Vagina (tissue), 2 donors: ENCODE data around the gene SPEM1.

ENCODE experiments used
- CTCF ChIP-seq, 3 experiments: fragments of 450-650 bp in 2 of 3; fragments of 200-600 bp in 1 of 3; sonication (generic) in 1 of 3; IDR thresholded peaks; one replicate each; pipeline ENCODE4 v1.5.1; 2017 to 2019; ENCODE audit warnings: antibody characterized with exemption in 3 of 3, mild to moderate bottlenecking in 2 of 3, moderate library complexity in 2 of 3
- POLR2A ChIP-seq, 2 donors: fragments of 450-650 bp; IDR thresholded peaks; one replicate each; pipeline ENCODE4 v1.6.1; 2017; ENCODE audit warnings: antibody characterized with exemption in 2 of 2, mild to moderate bottlenecking in 2 of 2, moderate library complexity in 2 of 2
- POLR2AphosphoS5 ChIP-seq, 2 donors: sonication (generic); formaldehyde crosslinking; IDR thresholded peaks; one replicate each; pipeline ENCODE4 v1.9.0; 2017; ENCODE audit warnings: antibody characterized with exemption in 2 of 2, mild to moderate bottlenecking in 2 of 2, low read depth in 1 of 2; ENCODE audit not compliant: insufficient read depth in 1 of 2

GRCh38 chr17:7436556-7437368, 16.6 kb downstream of the SPEM1 start:
- TF ChIP-seq POLR2AphosphoS5 (IDR thresholded peaks at IDR 0.05; ENCODE audit: insufficient read depth in 1 of 2, low read depth in 1 of 2) = peak in 1 of 2 donors; percentile 69
- peak; percentile 51 to 84 (median 58) for TF ChIP-seq CTCF (IDR thresholded peaks at IDR 0.05)
- TF ChIP-seq POLR2A (IDR thresholded peaks at IDR 0.05) = no peak
